ENCODE results near the gene CLASP2. TPM values are rescaled to one million over a fixed set of nuclear protein-coding genes. Genes with fewer than 3 reads are reported as not detected.

The CLASP2 gene
- total RNA-seq, 4 donors from 2014 or later, result 49.5 to 66.5 (median 65.8) TPM

GRCh38 chr3:33636125-33636850 lies 81.8 kb downstream of the CLASP2 start:
- TF ChIP-seq CTCF (IDR thresholded peaks at IDR 0.05; ENCODE audit: low read depth), result no peak

- no peak for TF ChIP-seq CTCF (IDR thresholded peaks at IDR 0.05; ENCODE audit: low read depth)
Measured at GRCh38 chr3:33634262-33634661, 83.8 kb downstream of the CLASP2 start.

GRCh38 chr3:33629219-33629618 lies 88.8 kb downstream of the CLASP2 start:
- TF ChIP-seq CTCF (IDR thresholded peaks at IDR 0.05; ENCODE audit: low read depth), result no peak

GRCh38 chr3:33624756-33625155 lies 93.3 kb downstream of the CLASP2 start:
- TF ChIP-seq CTCF (IDR thresholded peaks at IDR 0.05; ENCODE audit: low read depth), result no peak

GRCh38 chr3:33613041-33613440 lies 105.0 kb downstream of the CLASP2 start:
- TF ChIP-seq CTCF (IDR thresholded peaks at IDR 0.05; ENCODE audit: low read depth), result no peak

GRCh38 chr3:33612607-33613006 lies 105.4 kb downstream of the CLASP2 start:
- no peak for TF ChIP-seq CTCF (IDR thresholded peaks at IDR 0.05; ENCODE audit: low read depth)

GRCh38 chr3:33602829-33603228 lies 115.2 kb downstream of the CLASP2 start:
- TF ChIP-seq CTCF (IDR thresholded peaks at IDR 0.05; ENCODE audit: low read depth), result no peak
